Effector memory CD4-positive, alpha-beta T cell (primary cell): Measurements from ENCODE around the gene SOX6.

Experiments used
- DNase-seq, 3 donors: peaks; one replicate each; pipeline ENCODE4 v3.0.0-alpha.2; 2020
- H3K27ac ChIP-seq: 2 replicates; pipeline ENCODE4 v1.7.0; 2013; ENCODE audit warnings: mild to moderate bottlenecking, low read length, moderate library complexity; ENCODE audit not compliant: insufficient read depth, poor library complexity, severe bottlenecking
- H3K27me3 ChIP-seq: replicated peaks from 2 replicates; pipeline ENCODE4 v1.7.0; 2013; ENCODE audit warnings: mild to moderate bottlenecking, low read length; ENCODE audit not compliant: insufficient read depth, control insufficient read depth, poor library complexity, severe bottlenecking
- H3K36me3 ChIP-seq: 2 replicates; pipeline ENCODE4 v1.7.0; 2013; ENCODE audit warnings: mild to moderate bottlenecking, low read length, moderate library complexity; ENCODE audit not compliant: control insufficient read depth, insufficient read depth
- H3K4me1 ChIP-seq: 2 replicates; pipeline ENCODE4 v1.7.0; 2013; ENCODE audit warnings: low read length, mild to moderate bottlenecking; ENCODE audit not compliant: control insufficient read depth, insufficient read depth, poor library complexity, severe bottlenecking
- H3K4me3 ChIP-seq: 2 replicates; pipeline ENCODE4 v1.7.0; 2013; ENCODE audit warnings: low read length, low read depth, mild to moderate bottlenecking; ENCODE audit not compliant: insufficient read depth, poor library complexity, severe bottlenecking
- H3K9me3 ChIP-seq: 2 replicates; pipeline ENCODE4 v1.7.0; 2013; ENCODE audit warnings: mild to moderate bottlenecking, low read length, moderate library complexity; ENCODE audit not compliant: control insufficient read depth

SOX6 gene

DNA sequence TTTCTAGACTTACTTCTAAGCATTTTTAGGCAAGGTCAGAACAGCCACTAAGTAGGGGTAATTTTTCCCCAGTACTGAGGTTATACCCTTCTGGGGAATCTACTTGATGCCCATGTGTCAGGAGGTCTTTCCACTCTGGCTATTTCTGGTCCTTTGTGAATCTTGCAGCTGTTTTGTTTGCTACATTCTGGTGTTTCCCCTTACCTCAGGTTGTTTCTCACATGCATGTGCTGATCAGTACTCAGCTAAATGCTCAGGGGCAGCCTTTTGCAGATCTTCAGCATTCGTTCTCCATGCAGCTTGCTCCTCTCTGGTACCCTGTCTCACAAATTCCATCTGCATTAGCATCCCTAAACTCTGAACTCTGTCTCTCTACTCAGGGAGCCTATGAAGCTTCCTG, 303.6 kb downstream of the SOX6 start:
- Histone ChIP-seq H3K9me3 (no peaks in the 10 kb centered on the region), H3K4me1 (no peaks in the 10 kb centered on the region), H3K4me3 (no peak overlapping the region), H3K27ac (no peak overlapping the region), H3K36me3 (no peaks in the 10 kb centered on the region), H3K27me3 (no peaks in the 10 kb centered on the region)
- DNase-seq, result no peak

DNA sequence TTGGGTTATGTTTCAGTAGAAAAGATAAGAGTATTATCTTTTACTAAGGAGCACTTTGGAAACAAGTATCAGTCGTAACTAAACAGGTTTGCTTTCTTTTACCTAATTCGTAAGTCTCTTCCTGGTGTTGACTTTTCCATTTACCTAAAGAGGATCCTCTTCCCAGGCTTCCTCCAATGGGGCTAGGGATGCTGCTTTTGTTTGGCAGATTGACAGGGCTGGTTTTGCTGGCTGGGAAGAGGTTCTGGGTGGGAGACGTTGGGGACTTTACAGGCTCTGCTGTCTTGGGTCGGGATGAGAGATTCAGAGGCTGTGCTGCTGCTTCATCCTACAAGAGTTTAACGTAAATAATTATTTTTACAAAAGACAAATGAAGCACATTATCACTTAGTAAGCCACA, 306.7 kb downstream of the SOX6 start:
- Histone ChIP-seq H3K27ac (no peak overlapping the region), H3K4me3 (no peak overlapping the region), H3K27me3 (no peaks in the 10 kb centered on the region), H3K36me3 (no peaks in the 10 kb centered on the region), H3K4me1 (no peaks in the 10 kb centered on the region), H3K9me3 (no peaks in the 10 kb centered on the region)
- DNase-seq, result no peak

DNA sequence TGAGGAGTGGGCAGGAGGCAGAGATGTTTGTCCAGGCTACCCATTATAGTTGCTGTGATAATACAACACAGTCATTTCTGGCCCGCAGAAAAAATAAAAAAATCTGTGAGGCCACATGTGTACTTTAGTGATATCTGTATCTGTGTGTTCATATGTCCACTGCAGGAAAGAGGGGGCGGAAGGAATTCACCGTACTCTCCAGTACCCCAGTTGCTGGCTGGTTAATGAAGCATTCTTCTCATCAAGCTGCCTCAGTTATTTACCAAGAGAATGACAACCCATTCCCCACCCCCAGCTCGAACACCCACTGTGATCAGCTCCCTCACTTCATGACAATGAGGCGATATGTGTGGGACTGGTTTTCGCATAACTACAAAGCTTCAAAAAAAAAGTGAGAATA, 309.3 kb downstream of the SOX6 start:
- no peaks in the 10 kb centered on the region for H3K27me3 ChIP-seq
- DNase-seq, result no peak

DNA sequence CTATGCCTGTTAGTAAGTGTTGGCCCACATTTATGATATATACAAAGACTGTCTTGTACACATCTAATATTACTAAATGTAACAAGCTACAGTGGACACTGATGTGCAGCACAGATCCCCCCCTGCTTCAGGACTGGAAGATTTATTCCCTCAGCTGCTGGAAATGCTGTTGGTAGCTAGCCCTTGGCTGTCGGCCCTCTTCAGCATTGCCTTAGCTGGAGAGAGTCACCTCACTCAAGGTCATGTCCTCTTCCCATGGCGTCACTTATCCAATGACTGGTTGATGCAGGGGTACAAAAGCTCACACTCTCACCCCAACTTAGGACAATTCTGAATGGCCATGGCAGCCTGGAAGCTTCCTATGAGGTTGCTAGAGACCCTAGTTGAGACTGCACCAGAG, 312.7 kb downstream of the SOX6 start:
- Histone ChIP-seq H3K27me3 (no peaks in the 10 kb centered on the region), H3K27ac (no peak overlapping the region), H3K36me3 (no peaks in the 10 kb centered on the region), H3K4me3 (no peak overlapping the region), H3K4me1 (no peaks in the 10 kb centered on the region), H3K9me3 (no peaks in the 10 kb centered on the region)
- DNase-seq, result no peak

More for the DNA sequence above, 309.3 kb downstream of the SOX6 start:
- Histone ChIP-seq H3K4me1 (no peaks in the 10 kb centered on the region), H3K9me3 (no peaks in the 10 kb centered on the region), H3K4me3 (no peak overlapping the region), H3K36me3 (no peaks in the 10 kb centered on the region), H3K27ac (no peak overlapping the region)

DNA sequence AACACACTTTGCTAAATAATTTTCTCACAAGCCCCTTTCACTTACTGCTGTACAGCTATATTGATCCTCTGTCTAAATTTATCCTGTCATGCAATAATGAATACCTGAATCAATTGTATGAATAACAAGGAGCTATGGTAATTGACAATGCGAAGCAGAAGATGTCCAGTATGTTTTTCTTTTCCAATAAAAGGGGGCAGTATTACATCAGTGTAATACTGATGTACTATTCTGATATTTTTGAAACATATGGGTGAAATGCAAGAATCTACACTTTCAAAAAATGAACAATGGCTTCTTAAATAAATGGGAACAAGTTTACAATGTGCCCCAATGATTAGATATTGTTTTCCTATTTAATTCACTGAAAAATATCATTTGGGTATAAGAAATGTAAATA, 315.1 kb downstream of the SOX6 start:
- Histone ChIP-seq H3K27ac (no peak overlapping the region), H3K4me1 (no peaks in the 10 kb centered on the region), H3K9me3 (no peaks in the 10 kb centered on the region), H3K27me3 (no peaks in the 10 kb centered on the region), H3K36me3 (no peaks in the 10 kb centered on the region), H3K4me3 (no peak overlapping the region)
- DNase-seq, result no peak

DNA sequence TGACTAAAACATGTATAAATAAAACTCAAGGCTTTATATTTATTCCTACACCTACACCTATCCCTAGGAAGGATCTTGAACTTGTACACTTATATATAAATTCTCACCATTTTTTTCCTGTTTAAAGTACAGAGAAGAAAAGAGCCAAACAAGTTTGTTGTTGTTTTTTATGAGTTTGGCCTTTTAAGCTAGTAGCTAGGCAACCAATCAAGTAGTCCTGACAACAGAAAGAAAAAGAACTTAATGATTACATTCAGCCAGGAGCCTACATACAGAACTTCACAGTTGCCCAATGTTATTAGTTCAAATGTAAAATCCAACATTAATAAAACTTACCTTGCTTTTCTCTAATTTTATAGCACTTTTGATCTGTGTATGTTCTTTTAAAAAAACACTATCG, 316.2 kb downstream of the SOX6 start:
- Histone ChIP-seq H3K9me3 (no peaks in the 10 kb centered on the region), H3K27ac (no peak overlapping the region), H3K4me1 (no peaks in the 10 kb centered on the region), H3K36me3 (no peaks in the 10 kb centered on the region), H3K27me3 (no peaks in the 10 kb centered on the region), H3K4me3 (no peak overlapping the region)
- DNase-seq, result no peak

DNA sequence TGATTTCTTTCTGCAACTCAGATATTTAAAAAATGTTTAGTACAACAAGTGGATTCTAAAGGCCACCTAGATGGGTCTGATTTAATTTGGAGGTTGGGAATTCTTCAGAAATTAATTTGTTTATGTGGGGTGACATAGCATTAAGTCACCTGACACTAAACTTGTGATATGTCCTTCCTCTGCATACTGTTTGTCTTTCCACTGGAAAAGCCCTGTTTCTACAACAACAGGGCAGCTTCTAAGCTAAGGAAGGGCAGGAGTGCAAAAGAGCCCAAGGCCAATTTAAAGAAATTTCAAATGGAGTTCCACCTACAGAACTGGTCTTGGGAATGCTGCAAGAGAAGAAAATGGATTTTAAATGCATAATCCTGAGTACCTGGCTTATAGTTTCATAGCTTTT, 319.2 kb downstream of the SOX6 start:
- H3K4me3 ChIP-seq, result no peak overlapping the region
- no peak overlapping the region for H3K27ac ChIP-seq
- H3K9me3 ChIP-seq, result no peaks in the 10 kb centered on the region
- H3K4me1 ChIP-seq, result no peaks in the 10 kb centered on the region
- H3K36me3 ChIP-seq, result no peaks in the 10 kb centered on the region
- no peaks in the 10 kb centered on the region for H3K27me3 ChIP-seq
- no peak for DNase-seq

DNA sequence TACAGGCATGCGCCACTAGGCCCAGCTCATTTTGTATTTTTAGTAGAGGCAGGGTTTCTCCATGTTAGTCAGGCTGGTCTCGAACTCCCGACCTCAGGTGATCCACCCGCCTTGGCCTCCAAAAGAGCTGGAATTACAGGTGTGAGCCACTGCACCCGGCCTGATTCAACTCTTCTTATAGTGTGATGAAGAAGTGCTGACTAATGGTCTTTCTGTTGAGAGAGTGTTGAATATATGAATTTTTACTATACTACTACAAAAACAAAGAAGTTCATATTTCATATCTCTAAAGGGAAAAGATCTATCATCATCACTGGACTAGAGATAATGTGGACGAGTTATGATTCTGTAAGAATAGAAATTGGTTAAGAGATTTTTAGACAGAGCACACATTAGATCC, 320.1 kb downstream of the SOX6 start:
- Histone ChIP-seq H3K4me1 (no peaks in the 10 kb centered on the region), H3K27me3 (no peaks in the 10 kb centered on the region), H3K4me3 (no peak overlapping the region), H3K9me3 (no peaks in the 10 kb centered on the region), H3K27ac (no peak overlapping the region), H3K36me3 (no peaks in the 10 kb centered on the region)
- DNase-seq, result no peak

DNA sequence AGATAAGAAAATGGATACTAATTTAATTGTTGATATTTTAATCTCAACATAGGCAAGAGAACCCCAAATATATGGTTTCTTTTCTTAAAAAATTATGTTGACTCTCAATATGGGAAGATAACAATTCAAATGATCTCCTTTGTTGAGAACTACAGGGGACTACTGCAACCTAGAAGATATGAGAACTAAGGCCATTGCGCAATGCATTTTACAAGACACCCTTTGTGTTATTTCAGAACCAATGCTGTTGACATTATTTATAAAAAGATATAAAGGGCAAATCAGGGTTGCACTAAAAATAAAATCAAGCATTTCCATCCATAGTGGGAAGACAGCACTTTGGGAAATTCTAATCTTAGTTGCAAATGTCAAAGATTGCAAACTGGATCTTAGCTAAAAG, 322.3 kb downstream of the SOX6 start:
- no peak overlapping the region for H3K27ac ChIP-seq
- H3K36me3 ChIP-seq, result no peaks in the 10 kb centered on the region
- no peak for DNase-seq
- H3K27me3 ChIP-seq, result no peaks in the 10 kb centered on the region
- no peaks in the 10 kb centered on the region for H3K9me3 ChIP-seq
- no peak overlapping the region for H3K4me3 ChIP-seq
- H3K4me1 ChIP-seq, result no peaks in the 10 kb centered on the region

DNA sequence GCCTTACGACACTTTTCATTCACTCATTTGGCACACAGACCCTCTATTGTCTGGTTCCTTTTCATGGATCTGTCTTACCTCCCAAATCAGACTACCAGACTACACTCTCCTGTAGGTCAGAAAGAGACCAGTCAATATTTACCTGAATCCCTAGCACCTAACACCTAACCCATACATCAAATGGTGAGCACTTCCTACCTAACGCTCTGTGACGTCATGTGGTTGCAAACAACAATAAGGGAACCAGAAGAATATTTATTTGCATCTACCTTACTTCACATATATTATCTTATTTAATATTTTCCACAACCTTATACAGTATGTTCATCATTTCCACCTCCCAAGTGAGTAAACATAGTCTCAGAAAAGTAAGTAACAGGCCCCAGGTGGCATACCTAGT, 323.4 kb downstream of the SOX6 start:
- H3K36me3 ChIP-seq, result no peaks in the 10 kb centered on the region
- DNase-seq, result no peak
- no peak overlapping the region for H3K4me3 ChIP-seq
- H3K4me1 ChIP-seq, result no peaks in the 10 kb centered on the region
- no peak overlapping the region for H3K27ac ChIP-seq
- no peaks in the 10 kb centered on the region for H3K9me3 ChIP-seq
- no peaks in the 10 kb centered on the region for H3K27me3 ChIP-seq

DNA sequence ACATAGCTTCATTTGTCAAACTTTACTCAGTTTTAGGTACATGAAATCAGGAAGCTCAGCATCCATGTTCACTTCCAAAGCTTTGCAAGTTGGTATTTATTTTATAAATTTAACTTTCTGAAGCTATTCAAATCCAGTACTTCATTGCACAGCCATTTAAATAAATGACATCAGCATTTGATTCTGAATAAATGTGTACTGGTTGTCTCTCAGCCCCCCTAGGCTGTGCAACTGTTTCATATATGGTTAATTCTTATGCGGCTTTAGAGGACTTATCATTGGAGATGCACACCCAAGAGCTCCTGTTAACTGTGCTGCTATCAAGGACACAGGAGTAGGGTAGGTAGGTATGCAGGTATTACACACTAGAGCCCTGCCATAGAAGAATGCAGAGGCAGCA, 325.1 kb downstream of the SOX6 start:
- no peak for DNase-seq
- Histone ChIP-seq H3K27ac (no peak overlapping the region), H3K9me3 (no peaks in the 10 kb centered on the region), H3K4me1 (no peaks in the 10 kb centered on the region), H3K36me3 (no peaks in the 10 kb centered on the region), H3K4me3 (no peak overlapping the region), H3K27me3 (no peaks in the 10 kb centered on the region)
